Measurements from ENCODE around the gene TBC1D21. TPM values are rescaled to one million over a fixed set of nuclear protein-coding genes. Genes with fewer than 3 reads are reported as not detected.

TBC1D21 gene
- total and polyA plus RNA-seq, 2 of the 8 experiments (the other 6 are each of a cell fraction or from before 2014, with no cell fraction given), result not detected

DNA sequence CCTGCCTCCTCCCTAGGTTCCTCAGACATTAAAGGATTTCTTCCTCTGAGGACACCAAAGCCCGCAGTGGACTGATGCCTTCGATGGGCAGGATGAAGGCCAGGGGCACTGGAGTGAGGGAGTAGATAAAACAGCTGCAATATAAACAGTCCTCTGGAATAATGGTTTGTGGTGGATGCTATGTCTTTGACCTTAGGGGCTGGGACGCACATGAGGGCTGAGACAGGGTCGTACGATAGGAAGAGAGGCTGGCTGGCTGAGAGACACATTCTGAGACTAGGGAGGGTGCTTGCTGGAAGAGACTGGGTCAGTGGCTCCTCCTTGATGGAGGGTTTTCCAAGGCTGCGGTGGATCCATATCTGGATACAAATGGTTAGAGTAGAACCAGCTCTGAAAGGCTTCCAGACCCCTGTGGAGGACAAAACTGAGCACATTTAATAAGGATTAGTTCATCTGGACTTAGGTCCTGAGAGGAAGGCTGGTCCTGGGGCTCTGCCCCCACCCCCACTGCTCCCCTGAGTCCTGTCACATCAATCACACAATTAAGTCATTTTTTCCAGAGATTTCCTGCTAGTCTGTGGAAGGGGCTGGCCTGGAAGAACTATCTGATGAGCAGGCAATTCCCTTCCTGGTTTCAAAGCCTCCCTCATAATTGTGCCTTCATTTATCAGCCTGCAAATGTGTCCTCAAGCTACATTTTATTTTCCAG is 15.8 kb downstream of the TBC1D21 start (continued):
- TF ChIP-seq CHD7 (IDR thresholded peaks at IDR 0.05; ENCODE audit: insufficient replicate concordance, low read length) (no peak), EZH2 (IDR thresholded peaks at IDR 0.05; ENCODE audit: low read depth, low read length, severe bottlenecking) (no peak), NANOG (IDR thresholded peaks at IDR 0.05; ENCODE audit: insufficient read depth, low read depth, low read length, poor library complexity, severe bottlenecking) (no peak), RAD21 (IDR thresholded peaks at IDR 0.05 in 1 of 2, conservative IDR thresholded peaks at IDR 0.05 in 1 of 2; ENCODE audit: low read depth in 2 of 2, low read length in 2 of 2) (no peak), TEAD4 (IDR thresholded peaks at IDR 0.05; ENCODE audit: low read depth, low read length) (no peak), RFX5 (IDR thresholded peaks at IDR 0.05; ENCODE audit: borderline replicate concordance, low read depth, low read length) (no peak), HDAC6 (IDR thresholded peaks at IDR 0.05; ENCODE audit: low read depth, low read length) (no peak), SP4 (IDR thresholded peaks at IDR 0.05; ENCODE audit: low read length) (no peak)
- TF ChIP-seq, protein P1, sequence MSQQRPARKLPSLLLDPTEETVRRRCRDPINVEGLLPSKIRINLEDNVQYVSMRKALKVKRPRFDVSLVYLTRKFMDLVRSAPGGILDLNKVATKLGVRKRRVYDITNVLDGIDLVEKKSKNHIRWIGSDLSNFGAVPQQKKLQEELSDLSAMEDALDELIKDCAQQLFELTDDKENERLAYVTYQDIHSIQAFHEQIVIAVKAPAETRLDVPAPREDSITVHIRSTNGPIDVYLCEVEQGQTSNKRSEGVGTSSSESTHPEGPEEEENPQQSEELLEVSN (IDR thresholded peaks at IDR 0.05), result no peak

Data from H1 (cell line).